Liver (tissue), 9 donors: ENCODE data around the gene FOXP3. TPM values are rescaled to one million over a fixed set of nuclear protein-coding genes. Genes with fewer than 3 reads are reported as not detected.

Experiments used
- DNase-seq: peaks from one replicate; pipeline ENCODE4 v3.0.0-alpha.2; 2017; ENCODE audit warnings: low spot score
- H3K27ac ChIP-seq, 2 donors: one replicate each; pipeline ENCODE4 v1.7.0; 2013; ENCODE audit warnings: inconsistent platforms in 2 of 2, low read length in 2 of 2, control low read depth in 1 of 2, low read depth in 1 of 2, mild to moderate bottlenecking in 1 of 2
- H3K27me3 ChIP-seq, 4 donors: one replicate each; pipeline versions ENCODE4 v1.6.1 to v1.7.0; 2013; ENCODE audit warnings: low read length in 3 of 4, inconsistent platforms in 1 of 4, mild to moderate bottlenecking in 1 of 4, moderate library complexity in 1 of 4; ENCODE audit not compliant: control insufficient read depth in 4 of 4, insufficient read depth in 4 of 4
- H3K36me3 ChIP-seq, 4 donors: one replicate each; pipeline versions ENCODE4 v1.6.1 to v1.7.0; 2013; ENCODE audit warnings: low read length in 3 of 4, mild to moderate bottlenecking in 3 of 4, low read depth in 1 of 4, moderate library complexity in 1 of 4; ENCODE audit not compliant: control insufficient read depth in 4 of 4, insufficient read depth in 3 of 4
- H3K4me1 ChIP-seq, 4 donors: one replicate each; pipeline versions ENCODE4 v1.6.1 to v1.7.0; 2013; ENCODE audit warnings: low read length in 3 of 4, mild to moderate bottlenecking in 3 of 4, moderate library complexity in 1 of 4; ENCODE audit not compliant: control insufficient read depth in 4 of 4, insufficient read depth in 4 of 4
- H3K4me3 ChIP-seq, 3 donors: one replicate each; pipeline versions ENCODE4 v1.6.1 to v1.7.0; 2013; ENCODE audit warnings: low read length in 3 of 3, control low read depth in 1 of 3, low read depth in 1 of 3, mild to moderate bottlenecking in 1 of 3
- H3K9ac ChIP-seq, 2 donors: one replicate each; pipeline ENCODE4 v1.7.0; 2013; ENCODE audit warnings: low read length in 2 of 2, mild to moderate bottlenecking in 2 of 2, moderate library complexity in 2 of 2, control low read depth in 1 of 2, low read depth in 1 of 2
- H3K9me3 ChIP-seq, 4 donors: one replicate each; pipeline versions ENCODE4 v1.6.1 to v1.7.0; 2013; ENCODE audit warnings: low read length in 3 of 4; ENCODE audit not compliant: control insufficient read depth in 4 of 4
- EGR1 ChIP-seq, 2 donors: IDR thresholded peaks; 2 replicates each; pipeline ENCODE4 v1.6.1; 2016 to 2018; ENCODE audit warnings: antibody characterized with exemption in 2 of 2, low read depth in 2 of 2
- FOXA1 ChIP-seq: IDR thresholded peaks from 2 replicates; pipeline ENCODE4 v1.6.1; 2016; ENCODE audit warnings: antibody characterized with exemption
- FOXA2 ChIP-seq: IDR thresholded peaks from 2 replicates; pipeline ENCODE4 v1.6.1; 2016; ENCODE audit warnings: antibody characterized with exemption
- GABPA ChIP-seq, 2 donors: IDR thresholded peaks in 1 of 2; conservative IDR thresholded peaks in 1 of 2; 2 replicates each; pipeline ENCODE4 v1.6.1; 2016; ENCODE audit warnings: antibody characterized with exemption in 2 of 2, mild to moderate bottlenecking in 1 of 2, moderate library complexity in 1 of 2
- HNF4A ChIP-seq, 2 donors: conservative IDR thresholded peaks; 2 replicates each; pipeline ENCODE4 v1.6.1; 2016; ENCODE audit warnings: antibody characterized with exemption in 2 of 2, mild to moderate bottlenecking in 2 of 2
- HNF4G ChIP-seq: IDR thresholded peaks from 2 replicates; pipeline ENCODE4 v1.6.1; 2016; ENCODE audit warnings: antibody characterized with exemption
- JUND ChIP-seq, 2 donors: IDR thresholded peaks; 2 replicates each; pipeline ENCODE4 v1.6.1; 2016; ENCODE audit warnings: antibody characterized with exemption in 2 of 2
- NR2F2 ChIP-seq: IDR thresholded peaks from 2 replicates; pipeline ENCODE4 v1.6.1; 2016; ENCODE audit warnings: antibody characterized with exemption
- RAD21 ChIP-seq, 2 donors: IDR thresholded peaks; 2 replicates each; pipeline ENCODE4 v1.6.1; 2016; ENCODE audit warnings: antibody characterized with exemption in 2 of 2, mild to moderate bottlenecking in 2 of 2
- RXRA ChIP-seq, 2 donors: IDR thresholded peaks; 2 replicates each; pipeline ENCODE4 v1.6.1; 2017 to 2018; ENCODE audit warnings: antibody characterized with exemption in 2 of 2, mild to moderate bottlenecking in 1 of 2
- SP1 ChIP-seq: IDR thresholded peaks from 2 replicates; pipeline ENCODE4 v1.6.1; 2018; ENCODE audit warnings: antibody characterized with exemption, mild to moderate bottlenecking
- TAF1 ChIP-seq: conservative IDR thresholded peaks from 2 replicates; pipeline ENCODE4 v1.6.1; 2016; ENCODE audit warnings: antibody characterized with exemption, mild to moderate bottlenecking
- YY1 ChIP-seq: IDR thresholded peaks from 2 replicates; pipeline ENCODE4 v1.6.1; 2016; ENCODE audit warnings: antibody characterized with exemption, mild to moderate bottlenecking
- WGBS: extraction: QIAGEN DNeasy Blood & Tissue Kit; methylation state at CpG from one replicate; pipeline ENCODE4 v1.1.7; 2013; 5-methylcytosine and 5-hydroxymethylcytosine counted together
- polyA plus RNA-seq, 2 donors: library from polyadenylated mRNA; stranded (reverse) in 1 of 2; unstranded in 1 of 2; fragments of 200-250 nt in 1 of 2; fragments of >200 nt in 1 of 2; fragmentation: Nextera tagmentation in 1 of 2; extraction: Ambion mirVana in 1 of 2; gene quantifications; one replicate each; pipeline versions ENCODE4 v1.2.1 to v1.2.3, GENCODE V29; 2013 to 2015
- total RNA-seq, 2 donors: library from RNA; depleted of rRNA; stranded (reverse); fragments of >200 nt; gene quantifications; one replicate each; pipeline ENCODE4 v1.2.3, GENCODE V29; 2014
- TF ChIP-seq, protein P1 (sequence below): IDR thresholded peaks from 2 replicates; pipeline ENCODE4 v1.6.1; 2016; ENCODE audit warnings: antibody characterized with exemption
- TF ChIP-seq, protein P2 (sequence below): IDR thresholded peaks from 2 replicates; pipeline ENCODE4 v1.6.1; 2016; ENCODE audit warnings: antibody characterized with exemption
- TF ChIP-seq, protein P3 (sequence below): IDR thresholded peaks from 2 replicates; pipeline ENCODE4 v1.6.1; 2016; ENCODE audit warnings: antibody characterized with exemption, mild to moderate bottlenecking
- TF ChIP-seq, protein P4 (sequence below): IDR thresholded peaks from 2 replicates; pipeline ENCODE4 v1.6.1; 2016; ENCODE audit warnings: antibody characterized with exemption
- TF ChIP-seq, protein P5 (sequence below): fragments of 150-350 bp; IDR thresholded peaks from 2 replicates; pipeline ENCODE4 v1.5.1; 2017; ENCODE audit warnings: improper control_type of control experiment, low read depth, low read length; ENCODE audit not compliant: missing input control
- donor health status: healthy.
- donor health status: healthy.
- donor health status: healthy.
- donor health status: healthy.
- donor health status: healthy.

The FOXP3 gene
- total and polyA plus RNA-seq, 4 donors, result 0.05 to 0.65 (median 0.19) TPM

DNA sequence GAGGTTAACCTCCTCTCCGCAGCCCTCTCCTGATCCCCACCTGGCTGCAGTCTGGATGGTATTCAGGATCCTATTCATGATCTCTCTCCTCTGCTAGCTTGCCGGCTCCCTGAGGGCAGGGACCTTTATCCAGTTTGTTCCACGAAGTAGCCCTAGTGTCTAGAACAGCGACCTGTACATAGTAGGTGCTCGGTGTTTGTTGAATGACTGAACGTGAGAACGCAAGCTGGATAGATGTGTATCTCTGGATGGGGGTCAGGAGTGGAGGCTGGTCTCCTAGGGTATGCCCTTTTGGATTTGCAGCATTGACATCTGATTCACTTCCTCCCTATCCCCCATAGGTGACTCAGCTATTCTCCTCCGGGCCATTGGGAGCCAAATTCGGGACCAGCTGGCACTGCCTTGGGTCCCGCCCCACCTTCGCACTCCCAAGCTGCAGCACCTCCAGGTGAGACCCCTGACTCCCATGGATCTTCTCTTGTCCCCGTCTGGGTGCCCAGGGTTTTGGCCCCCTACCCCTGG is 21.9 kb downstream of the FOXP3 start:
- peaks cover 0 to 18% (median 3%) of the 10 kb centered on the region in 4 donors for H3K36me3 ChIP-seq
- 96% methylated on average over 12 of the region's 12 CpGs for WGBS
- H3K4me1 ChIP-seq, result no peaks in the 10 kb centered on the region
- DNase-seq, result no peak
- H3K9me3 ChIP-seq, result no peaks in the 10 kb centered on the region
- H3K4me3 ChIP-seq, result no peak overlapping the region
- TF ChIP-seq, protein P1, sequence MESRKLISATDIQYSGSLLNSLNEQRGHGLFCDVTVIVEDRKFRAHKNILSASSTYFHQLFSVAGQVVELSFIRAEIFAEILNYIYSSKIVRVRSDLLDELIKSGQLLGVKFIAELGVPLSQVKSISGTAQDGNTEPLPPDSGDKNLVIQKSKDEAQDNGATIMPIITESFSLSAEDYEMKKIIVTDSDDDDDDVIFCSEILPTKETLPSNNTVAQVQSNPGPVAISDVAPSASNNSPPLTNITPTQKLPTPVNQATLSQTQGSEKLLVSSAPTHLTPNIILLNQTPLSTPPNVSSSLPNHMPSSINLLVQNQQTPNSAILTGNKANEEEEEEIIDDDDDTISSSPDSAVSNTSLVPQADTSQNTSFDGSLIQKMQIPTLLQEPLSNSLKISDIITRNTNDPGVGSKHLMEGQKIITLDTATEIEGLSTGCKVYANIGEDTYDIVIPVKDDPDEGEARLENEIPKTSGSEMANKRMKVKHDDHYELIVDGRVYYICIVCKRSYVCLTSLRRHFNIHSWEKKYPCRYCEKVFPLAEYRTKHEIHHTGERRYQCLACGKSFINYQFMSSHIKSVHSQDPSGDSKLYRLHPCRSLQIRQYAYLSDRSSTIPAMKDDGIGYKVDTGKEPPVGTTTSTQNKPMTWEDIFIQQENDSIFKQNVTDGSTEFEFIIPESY, result no peak
- TF ChIP-seq EGR1 (IDR thresholded peaks at IDR 0.05; ENCODE audit: low read depth in 2 of 2) (no peak), RXRA (IDR thresholded peaks at IDR 0.05) (no peak), HNF4A (conservative IDR thresholded peaks at IDR 0.05) (no peak), RAD21 (IDR thresholded peaks at IDR 0.05) (no peak), FOXA1 (no peak), NR2F2 (no peak), JUND (IDR thresholded peaks at IDR 0.05) (no peak), GABPA (IDR thresholded peaks at IDR 0.05 in 1 of 2, conservative IDR thresholded peaks at IDR 0.05 in 1 of 2) (no peak), YY1 (no peak), SP1 (no peak), TAF1 (no peak), HNF4G (no peak), FOXA2 (no peak)
- TF ChIP-seq, protein P2, sequence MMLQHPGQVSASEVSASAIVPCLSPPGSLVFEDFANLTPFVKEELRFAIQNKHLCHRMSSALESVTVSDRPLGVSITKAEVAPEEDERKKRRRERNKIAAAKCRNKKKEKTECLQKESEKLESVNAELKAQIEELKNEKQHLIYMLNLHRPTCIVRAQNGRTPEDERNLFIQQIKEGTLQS, result no peak
- TF ChIP-seq, protein P3, sequence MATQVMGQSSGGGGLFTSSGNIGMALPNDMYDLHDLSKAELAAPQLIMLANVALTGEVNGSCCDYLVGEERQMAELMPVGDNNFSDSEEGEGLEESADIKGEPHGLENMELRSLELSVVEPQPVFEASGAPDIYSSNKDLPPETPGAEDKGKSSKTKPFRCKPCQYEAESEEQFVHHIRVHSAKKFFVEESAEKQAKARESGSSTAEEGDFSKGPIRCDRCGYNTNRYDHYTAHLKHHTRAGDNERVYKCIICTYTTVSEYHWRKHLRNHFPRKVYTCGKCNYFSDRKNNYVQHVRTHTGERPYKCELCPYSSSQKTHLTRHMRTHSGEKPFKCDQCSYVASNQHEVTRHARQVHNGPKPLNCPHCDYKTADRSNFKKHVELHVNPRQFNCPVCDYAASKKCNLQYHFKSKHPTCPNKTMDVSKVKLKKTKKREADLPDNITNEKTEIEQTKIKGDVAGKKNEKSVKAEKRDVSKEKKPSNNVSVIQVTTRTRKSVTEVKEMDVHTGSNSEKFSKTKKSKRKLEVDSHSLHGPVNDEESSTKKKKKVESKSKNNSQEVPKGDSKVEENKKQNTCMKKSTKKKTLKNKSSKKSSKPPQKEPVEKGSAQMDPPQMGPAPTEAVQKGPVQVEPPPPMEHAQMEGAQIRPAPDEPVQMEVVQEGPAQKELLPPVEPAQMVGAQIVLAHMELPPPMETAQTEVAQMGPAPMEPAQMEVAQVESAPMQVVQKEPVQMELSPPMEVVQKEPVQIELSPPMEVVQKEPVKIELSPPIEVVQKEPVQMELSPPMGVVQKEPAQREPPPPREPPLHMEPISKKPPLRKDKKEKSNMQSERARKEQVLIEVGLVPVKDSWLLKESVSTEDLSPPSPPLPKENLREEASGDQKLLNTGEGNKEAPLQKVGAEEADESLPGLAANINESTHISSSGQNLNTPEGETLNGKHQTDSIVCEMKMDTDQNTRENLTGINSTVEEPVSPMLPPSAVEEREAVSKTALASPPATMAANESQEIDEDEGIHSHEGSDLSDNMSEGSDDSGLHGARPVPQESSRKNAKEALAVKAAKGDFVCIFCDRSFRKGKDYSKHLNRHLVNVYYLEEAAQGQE, result no peak
- TF ChIP-seq, protein P4, sequence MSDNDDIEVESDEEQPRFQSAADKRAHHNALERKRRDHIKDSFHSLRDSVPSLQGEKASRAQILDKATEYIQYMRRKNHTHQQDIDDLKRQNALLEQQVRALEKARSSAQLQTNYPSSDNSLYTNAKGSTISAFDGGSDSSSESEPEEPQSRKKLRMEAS, result no peak
- TF ChIP-seq, protein P5, sequence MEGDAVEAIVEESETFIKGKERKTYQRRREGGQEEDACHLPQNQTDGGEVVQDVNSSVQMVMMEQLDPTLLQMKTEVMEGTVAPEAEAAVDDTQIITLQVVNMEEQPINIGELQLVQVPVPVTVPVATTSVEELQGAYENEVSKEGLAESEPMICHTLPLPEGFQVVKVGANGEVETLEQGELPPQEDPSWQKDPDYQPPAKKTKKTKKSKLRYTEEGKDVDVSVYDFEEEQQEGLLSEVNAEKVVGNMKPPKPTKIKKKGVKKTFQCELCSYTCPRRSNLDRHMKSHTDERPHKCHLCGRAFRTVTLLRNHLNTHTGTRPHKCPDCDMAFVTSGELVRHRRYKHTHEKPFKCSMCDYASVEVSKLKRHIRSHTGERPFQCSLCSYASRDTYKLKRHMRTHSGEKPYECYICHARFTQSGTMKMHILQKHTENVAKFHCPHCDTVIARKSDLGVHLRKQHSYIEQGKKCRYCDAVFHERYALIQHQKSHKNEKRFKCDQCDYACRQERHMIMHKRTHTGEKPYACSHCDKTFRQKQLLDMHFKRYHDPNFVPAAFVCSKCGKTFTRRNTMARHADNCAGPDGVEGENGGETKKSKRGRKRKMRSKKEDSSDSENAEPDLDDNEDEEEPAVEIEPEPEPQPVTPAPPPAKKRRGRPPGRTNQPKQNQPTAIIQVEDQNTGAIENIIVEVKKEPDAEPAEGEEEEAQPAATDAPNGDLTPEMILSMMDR, result no peak
- no peaks in the 10 kb centered on the region for H3K27me3 ChIP-seq
- no peak overlapping the region for H3K9ac ChIP-seq
- no peak overlapping the region for H3K27ac ChIP-seq
